WTC11 (cell line): ENCODE results near the gene ADAD1. TPM values are rescaled to one million over a fixed set of nuclear protein-coding genes. Genes with fewer than 3 reads are reported as not detected.

Experiments
- ATAC-seq: fragments of 200-7000 bp; cut with Tn5 transposase; 2 replicates; pipeline ENCODE4 v1.10.0; 2021; ENCODE audit warnings: mild to moderate bottlenecking, moderate library complexity
- CTCF ChIA-PET: fragments of 300-600 bp; sonication (Branson Sonifier 250); formaldehyde crosslinking; loops from one replicate; lab custom pipeline; 2021; ENCODE audit warnings: antibody characterized with exemption; lab: Charles Lee
- POLR2A ChIA-PET: fragments of 350-600 bp; sonication (Branson Sonifier 250); formaldehyde crosslinking; loops from one replicate; lab custom pipeline; 2021; ENCODE audit warnings: antibody characterized with exemption; lab: Charles Lee
- DNase-seq: peaks from one replicate; pipeline ENCODE4 v3.0.0; 2021; ENCODE audit warnings: low spot score
- H3K27ac Mint-ChIP-seq: 2 replicates; pipeline ENCODE4 v1.8.0; 2021; ENCODE audit warnings: mixed read lengths
- H3K27me3 Mint-ChIP-seq: 2 replicates; pipeline ENCODE4 v1.8.0; 2021; ENCODE audit warnings: low read depth, mild to moderate bottlenecking, moderate library complexity, mixed read lengths
- H3K36me3 Mint-ChIP-seq: 2 replicates; pipeline ENCODE4 v1.8.0; 2021; ENCODE audit warnings: mixed read lengths
- H3K4me1 Mint-ChIP-seq: 2 replicates; pipeline ENCODE4 v1.8.0; 2022; ENCODE audit warnings: mixed read lengths
- H3K4me3 Mint-ChIP-seq: 2 replicates; pipeline ENCODE4 v1.8.0; 2021; ENCODE audit warnings: mild to moderate bottlenecking, moderate library complexity, mixed read lengths
- H3K9me3 Mint-ChIP-seq: 2 replicates; pipeline ENCODE4 v1.8.0; 2021; ENCODE audit warnings: mixed read lengths
- AR ChIP-seq: fragments of 250-450 bp; sonication (Bioruptor Pico); IDR thresholded peaks from 2 replicates; pipeline ENCODE4 v1.9.0; 2021; ENCODE audit warnings: mild to moderate bottlenecking
- CBFB ChIP-seq: sonication (generic); formaldehyde crosslinking; IDR thresholded peaks from 2 replicates; pipeline ENCODE4 v1.8.1; 2022; ENCODE audit warnings: mild to moderate bottlenecking, low read depth, missing genetic modification reagents
- ERG ChIP-seq: fragments of 250-450 bp; sonication (Bioruptor Pico); IDR thresholded peaks from 2 replicates; pipeline ENCODE4 v1.8.0; 2021; ENCODE audit warnings: mild to moderate bottlenecking
- ETV6 ChIP-seq: sonication (generic); formaldehyde crosslinking; IDR thresholded peaks from 2 replicates; pipeline ENCODE4 v1.8.1; 2022; ENCODE audit warnings: mild to moderate bottlenecking, missing genetic modification reagents
- FOXJ3 ChIP-seq: sonication (generic); formaldehyde crosslinking; IDR thresholded peaks from 2 replicates; pipeline ENCODE4 v1.9.0; 2021; ENCODE audit warnings: missing genetic modification reagents, mild to moderate bottlenecking, borderline replicate concordance
- GABPB1 ChIP-seq: sonication (generic); formaldehyde crosslinking; IDR thresholded peaks from 2 replicates; pipeline ENCODE4 v1.8.1; 2023; ENCODE audit warnings: mild to moderate bottlenecking, missing genetic modification reagents
- MAX ChIP-seq: sonication (generic); formaldehyde crosslinking; IDR thresholded peaks from 2 replicates; pipeline ENCODE4 v1.8.0; 2022; ENCODE audit warnings: mild to moderate bottlenecking, missing genetic modification reagents
- MYBL2 ChIP-seq: sonication (generic); formaldehyde crosslinking; IDR thresholded peaks from 2 replicates; pipeline ENCODE4 v1.8.1; 2023; ENCODE audit warnings: mild to moderate bottlenecking, moderate library complexity, missing genetic modification reagents
- NR1H2 ChIP-seq: sonication (generic); formaldehyde crosslinking; IDR thresholded peaks from 2 replicates; pipeline ENCODE4 v1.9.0; 2021; ENCODE audit warnings: mild to moderate bottlenecking, moderate library complexity, missing genetic modification reagents
- PRDM15 ChIP-seq: sonication (generic); formaldehyde crosslinking; IDR thresholded peaks from 2 replicates; pipeline ENCODE4 v1.8.0; 2022; ENCODE audit warnings: missing genetic modification reagents
- SP1 ChIP-seq: sonication (generic); formaldehyde crosslinking; conservative IDR thresholded peaks from 2 replicates; pipeline ENCODE4 v1.8.1; 2022; ENCODE audit warnings: missing genetic modification reagents
- TEAD1 ChIP-seq: sonication (generic); formaldehyde crosslinking; IDR thresholded peaks from 2 replicates; pipeline ENCODE4 v1.8.0; 2022; ENCODE audit warnings: mild to moderate bottlenecking, missing genetic modification reagents
- ZBTB21 ChIP-seq: sonication (generic); formaldehyde crosslinking; IDR thresholded peaks from 2 replicates; pipeline ENCODE4 v1.8.1; 2023; ENCODE audit warnings: mild to moderate bottlenecking, missing genetic modification reagents, borderline replicate concordance
- ZBTB43 ChIP-seq: sonication (generic); formaldehyde crosslinking; IDR thresholded peaks from 2 replicates; pipeline ENCODE4 v1.8.1; 2023; ENCODE audit warnings: mild to moderate bottlenecking, missing genetic modification reagents
- ZMAT4 ChIP-seq: fragments of 250-450 bp; sonication (Bioruptor Pico); IDR thresholded peaks from 2 replicates; pipeline ENCODE4 v1.9.0; 2021; ENCODE audit warnings: mild to moderate bottlenecking
- ZNF263 ChIP-seq: sonication (generic); formaldehyde crosslinking; IDR thresholded peaks from 2 replicates; pipeline ENCODE4 v1.8.1; 2022; ENCODE audit warnings: low read depth, mild to moderate bottlenecking, moderate library complexity, missing genetic modification reagents
- ZNF416 ChIP-seq: fragments of 250-450 bp; sonication (Bioruptor Pico); IDR thresholded peaks from 2 replicates; pipeline ENCODE4 v1.9.0; 2021; ENCODE audit warnings: mild to moderate bottlenecking, inconsistent platforms
- total RNA-seq: library from RNA; stranded (reverse); gene quantifications from 3 replicates; pipeline ENCODE4 v1.2.3, GENCODE V29; 2021
- TF ChIP-seq, protein P1 (sequence below): sonication (generic); formaldehyde crosslinking; IDR thresholded peaks from 2 replicates; pipeline ENCODE4 v1.8.1; 2022; ENCODE audit warnings: mild to moderate bottlenecking, moderate library complexity, missing genetic modification reagents
- TF ChIP-seq, protein P2 (sequence below): sonication (generic); formaldehyde crosslinking; IDR thresholded peaks from 2 replicates; pipeline ENCODE4 v1.8.1; 2023; ENCODE audit warnings: mild to moderate bottlenecking, missing genetic modification reagents, moderate library complexity
- TF ChIP-seq, protein P3 (sequence below): fragments of 250-450 bp; sonication (Bioruptor Pico); IDR thresholded peaks from 2 replicates; pipeline ENCODE4 v1.9.0; 2021; ENCODE audit warnings: mild to moderate bottlenecking, borderline replicate concordance
- TF ChIP-seq, protein P4 (sequence below): sonication (generic); formaldehyde crosslinking; IDR thresholded peaks from 2 replicates; pipeline ENCODE4 v1.8.0; 2023; ENCODE audit warnings: missing genetic modification reagents

The ADAD1 gene
- total RNA-seq, 1 experiment from 2014 or later = not detected

GRCh38 chr4:122403861-122404260 is 25.1 kb downstream of the ADAD1 start (continued):
- TF ChIP-seq, protein P1, sequence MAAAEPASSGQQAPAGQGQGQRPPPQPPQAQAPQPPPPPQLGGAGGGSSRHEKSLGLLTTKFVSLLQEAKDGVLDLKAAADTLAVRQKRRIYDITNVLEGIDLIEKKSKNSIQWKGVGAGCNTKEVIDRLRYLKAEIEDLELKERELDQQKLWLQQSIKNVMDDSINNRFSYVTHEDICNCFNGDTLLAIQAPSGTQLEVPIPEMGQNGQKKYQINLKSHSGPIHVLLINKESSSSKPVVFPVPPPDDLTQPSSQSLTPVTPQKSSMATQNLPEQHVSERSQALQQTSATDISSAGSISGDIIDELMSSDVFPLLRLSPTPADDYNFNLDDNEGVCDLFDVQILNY = no peak
- TF ChIP-seq ZMAT4 (CRISPR knock-in tag) (no peak), ZBTB21 (no peak), CBFB (no peak), ZNF263 (CRISPR knock-in tag) (no peak), MAX (CRISPR knock-in tag) (no peak)

DNA sequence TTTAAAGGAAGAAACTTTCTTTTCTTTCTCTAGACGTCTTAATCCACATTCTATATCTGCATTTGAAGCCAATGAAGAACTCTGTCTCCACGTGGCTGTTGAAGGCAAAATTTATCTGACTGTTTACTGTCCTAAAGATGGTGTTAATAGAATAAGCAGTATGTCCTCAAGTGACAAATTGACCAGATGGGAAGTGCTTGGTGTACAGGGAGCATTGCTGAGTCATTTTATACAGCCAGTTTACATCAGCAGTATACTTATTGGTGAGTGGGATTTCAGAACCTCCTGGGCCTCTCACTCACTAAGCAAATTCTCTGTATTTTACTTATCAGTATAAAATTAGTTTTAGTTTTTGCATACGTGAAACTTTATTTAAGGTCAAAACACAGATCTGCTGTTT is 33.7 kb downstream of the ADAD1 start:
- no peaks in the 10 kb centered on the region for H3K36me3 Mint-ChIP-seq
- no peaks in the 10 kb centered on the region for H3K4me1 Mint-ChIP-seq
- no peaks in the 10 kb centered on the region for H3K9me3 Mint-ChIP-seq
- ATAC-seq = no peak
- ChIA-PET CTCF (no interaction called here), POLR2A (no interaction called here)
- DNase-seq = no peak
- H3K4me3 Mint-ChIP-seq = no peak overlapping the region
- H3K27ac Mint-ChIP-seq = no peak overlapping the region
- no peaks in the 10 kb centered on the region for H3K27me3 Mint-ChIP-seq
- no peak for TF ChIP-seq ERG (CRISPR knock-in tag)
- TF ChIP-seq, protein P2, sequence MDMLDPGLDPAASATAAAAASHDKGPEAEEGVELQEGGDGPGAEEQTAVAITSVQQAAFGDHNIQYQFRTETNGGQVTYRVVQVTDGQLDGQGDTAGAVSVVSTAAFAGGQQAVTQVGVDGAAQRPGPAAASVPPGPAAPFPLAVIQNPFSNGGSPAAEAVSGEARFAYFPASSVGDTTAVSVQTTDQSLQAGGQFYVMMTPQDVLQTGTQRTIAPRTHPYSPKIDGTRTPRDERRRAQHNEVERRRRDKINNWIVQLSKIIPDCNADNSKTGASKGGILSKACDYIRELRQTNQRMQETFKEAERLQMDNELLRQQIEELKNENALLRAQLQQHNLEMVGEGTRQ (CRISPR knock-in tag) = no peak
- TF ChIP-seq NR1H2 = no peak
- TF ChIP-seq, protein P3, sequence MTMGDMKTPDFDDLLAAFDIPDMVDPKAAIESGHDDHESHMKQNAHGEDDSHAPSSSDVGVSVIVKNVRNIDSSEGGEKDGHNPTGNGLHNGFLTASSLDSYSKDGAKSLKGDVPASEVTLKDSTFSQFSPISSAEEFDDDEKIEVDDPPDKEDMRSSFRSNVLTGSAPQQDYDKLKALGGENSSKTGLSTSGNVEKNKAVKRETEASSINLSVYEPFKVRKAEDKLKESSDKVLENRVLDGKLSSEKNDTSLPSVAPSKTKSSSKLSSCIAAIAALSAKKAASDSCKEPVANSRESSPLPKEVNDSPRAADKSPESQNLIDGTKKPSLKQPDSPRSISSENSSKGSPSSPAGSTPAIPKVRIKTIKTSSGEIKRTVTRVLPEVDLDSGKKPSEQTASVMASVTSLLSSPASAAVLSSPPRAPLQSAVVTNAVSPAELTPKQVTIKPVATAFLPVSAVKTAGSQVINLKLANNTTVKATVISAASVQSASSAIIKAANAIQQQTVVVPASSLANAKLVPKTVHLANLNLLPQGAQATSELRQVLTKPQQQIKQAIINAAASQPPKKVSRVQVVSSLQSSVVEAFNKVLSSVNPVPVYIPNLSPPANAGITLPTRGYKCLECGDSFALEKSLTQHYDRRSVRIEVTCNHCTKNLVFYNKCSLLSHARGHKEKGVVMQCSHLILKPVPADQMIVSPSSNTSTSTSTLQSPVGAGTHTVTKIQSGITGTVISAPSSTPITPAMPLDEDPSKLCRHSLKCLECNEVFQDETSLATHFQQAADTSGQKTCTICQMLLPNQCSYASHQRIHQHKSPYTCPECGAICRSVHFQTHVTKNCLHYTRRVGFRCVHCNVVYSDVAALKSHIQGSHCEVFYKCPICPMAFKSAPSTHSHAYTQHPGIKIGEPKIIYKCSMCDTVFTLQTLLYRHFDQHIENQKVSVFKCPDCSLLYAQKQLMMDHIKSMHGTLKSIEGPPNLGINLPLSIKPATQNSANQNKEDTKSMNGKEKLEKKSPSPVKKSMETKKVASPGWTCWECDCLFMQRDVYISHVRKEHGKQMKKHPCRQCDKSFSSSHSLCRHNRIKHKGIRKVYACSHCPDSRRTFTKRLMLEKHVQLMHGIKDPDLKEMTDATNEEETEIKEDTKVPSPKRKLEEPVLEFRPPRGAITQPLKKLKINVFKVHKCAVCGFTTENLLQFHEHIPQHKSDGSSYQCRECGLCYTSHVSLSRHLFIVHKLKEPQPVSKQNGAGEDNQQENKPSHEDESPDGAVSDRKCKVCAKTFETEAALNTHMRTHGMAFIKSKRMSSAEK (CRISPR knock-in tag) = no peak
- no peak for TF ChIP-seq PRDM15 (CRISPR knock-in tag)
- no peak for TF ChIP-seq SP1 (CRISPR knock-in tag)
- no peak for TF ChIP-seq ZBTB43 (CRISPR knock-in tag)
- TF ChIP-seq, protein P4, sequence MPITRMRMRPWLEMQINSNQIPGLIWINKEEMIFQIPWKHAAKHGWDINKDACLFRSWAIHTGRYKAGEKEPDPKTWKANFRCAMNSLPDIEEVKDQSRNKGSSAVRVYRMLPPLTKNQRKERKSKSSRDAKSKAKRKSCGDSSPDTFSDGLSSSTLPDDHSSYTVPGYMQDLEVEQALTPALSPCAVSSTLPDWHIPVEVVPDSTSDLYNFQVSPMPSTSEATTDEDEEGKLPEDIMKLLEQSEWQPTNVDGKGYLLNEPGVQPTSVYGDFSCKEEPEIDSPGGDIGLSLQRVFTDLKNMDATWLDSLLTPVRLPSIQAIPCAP = no peak
- TF ChIP-seq FOXJ3 (CRISPR knock-in tag) = no peak
- no peak for TF ChIP-seq ETV6 (CRISPR knock-in tag)
- no peak for TF ChIP-seq GABPB1 (CRISPR knock-in tag)
- TF ChIP-seq MYBL2 (CRISPR knock-in tag) = no peak
- TF ChIP-seq ZNF416 (CRISPR knock-in tag) = no peak
- TF ChIP-seq AR (CRISPR knock-in tag) = no peak
- no peak for TF ChIP-seq TEAD1 (CRISPR knock-in tag)
